BLaER1 (cell line): ENCODE measurements around the gene COQ10A.
"Not testable (repeated sequence)": the region's sequence is repeated elsewhere in the genome, so short reads cannot be mapped to it uniquely, and the experiment has no call there.

Experiments used
- H3K27ac ChIP-seq: shearing (Covaris generic); formaldehyde crosslinking; 2 replicates; pipeline ENCODE4 v1.8.1; 2022
- H3K27me3 ChIP-seq: shearing (Covaris generic); formaldehyde crosslinking; 2 replicates; pipeline ENCODE4 v1.8.1; 2022
- H3K36me3 ChIP-seq: shearing (Covaris generic); formaldehyde crosslinking; 2 replicates; pipeline ENCODE4 v1.8.1; 2022
- H3K4me1 ChIP-seq: shearing (Covaris generic); formaldehyde crosslinking; 2 replicates; pipeline ENCODE4 v1.8.1; 2022
- H3K4me2 ChIP-seq: shearing (Covaris generic); formaldehyde crosslinking; 2 replicates; pipeline ENCODE4 v1.8.1; 2022
- H3K4me3 ChIP-seq: shearing (Covaris generic); formaldehyde crosslinking; 2 replicates; pipeline ENCODE4 v1.8.1; 2022
- H3K9ac ChIP-seq: shearing (Covaris generic); formaldehyde crosslinking; 2 replicates; pipeline ENCODE4 v1.8.1; 2022
- H3K9me3 ChIP-seq: shearing (Covaris generic); formaldehyde crosslinking; 2 replicates; pipeline ENCODE4 v1.8.1; 2022
- H4K20me1 ChIP-seq: shearing (Covaris generic); formaldehyde crosslinking; 2 replicates; pipeline ENCODE4 v1.8.1; 2022
- Cebpa-rat ChIP-seq: shearing (Covaris generic); IDR thresholded peaks from 2 replicates; pipeline ENCODE4 v1.8.1; 2022

COQ10A gene

GRCh38 chr12:56267443-56268071, 815 bp downstream of the COQ10A start:
- Histone ChIP-seq H3K4me3 (peak overlapping the region; percentile 82), H3K36me3 (peaks cover 39% of the 10 kb centered on the region), H3K27me3 (no peaks in the 10 kb centered on the region), H3K27ac (peak overlapping the region; percentile 88), H3K4me1 (peaks cover 25% of the 10 kb centered on the region), H3K9me3 (no peaks in the 10 kb centered on the region), H4K20me1 (no peaks in the 10 kb centered on the region), H3K9ac (peak overlapping the region; percentile 85), H3K4me2 (peak overlapping the region; percentile 93)
- TF ChIP-seq Cebpa-rat: no peak

- no peak overlapping the region for H3K4me2 ChIP-seq
- no peak overlapping the region for H3K27ac ChIP-seq
- no peaks in the 10 kb centered on the region for H3K9me3 ChIP-seq
- no peaks in the 10 kb centered on the region for H3K27me3 ChIP-seq
- peaks cover 20% of the 10 kb centered on the region for H3K4me1 ChIP-seq
- H4K20me1 ChIP-seq: no peaks in the 10 kb centered on the region
- peaks cover 73% of the 10 kb centered on the region for H3K36me3 ChIP-seq
- no peak overlapping the region for H3K4me3 ChIP-seq
- no peak overlapping the region for H3K9ac ChIP-seq
- no peak for TF ChIP-seq Cebpa-rat
Observed at GRCh38 chr12:56271031-56271430, 4.3 kb downstream of the COQ10A start.

- H3K36me3 ChIP-seq: peaks cover 85% of the 10 kb centered on the region
- H3K27me3 ChIP-seq, H3K4me3 ChIP-seq: not testable (repeated sequence)
Observed at GRCh38 chr12:56272468-56272867, 5.7 kb downstream of the COQ10A start.

GRCh38 chr12:56274299-56274698, 7.6 kb downstream of the COQ10A start:
- H3K9me3 ChIP-seq: no peaks in the 10 kb centered on the region
- no peaks in the 10 kb centered on the region for H4K20me1 ChIP-seq
- peaks cover 97% of the 10 kb centered on the region for H3K36me3 ChIP-seq
- H3K4me2 ChIP-seq: no peak overlapping the region
- no peak overlapping the region for H3K9ac ChIP-seq
- TF ChIP-seq Cebpa-rat: no peak
- no peak overlapping the region for H3K27ac ChIP-seq
- H3K4me1 ChIP-seq: no peaks in the 10 kb centered on the region
- H3K4me3 ChIP-seq: no peak overlapping the region
- H3K27me3 ChIP-seq: no peaks in the 10 kb centered on the region

More at GRCh38 chr12:56272468-56272867, 5.7 kb downstream of the COQ10A start:
- not testable (repeated sequence) for H3K9me3 ChIP-seq, H3K9ac ChIP-seq, H3K27ac ChIP-seq, H4K20me1 ChIP-seq, H3K4me2 ChIP-seq
- peaks cover 12% of the 10 kb centered on the region for H3K4me1 ChIP-seq

GRCh38 chr12:56278905-56279304, 12.2 kb downstream of the COQ10A start:
- peaks cover 98% of the 10 kb centered on the region for H3K36me3 ChIP-seq
- H3K9me3 ChIP-seq: no peaks in the 10 kb centered on the region
- H3K27ac ChIP-seq: no peak overlapping the region
- H3K27me3 ChIP-seq: no peaks in the 10 kb centered on the region
- no peak for TF ChIP-seq Cebpa-rat
- no peaks in the 10 kb centered on the region for H4K20me1 ChIP-seq
- H3K4me1 ChIP-seq: no peaks in the 10 kb centered on the region
- H3K9ac ChIP-seq: no peak overlapping the region
- H3K4me2 ChIP-seq: no peak overlapping the region
- H3K4me3 ChIP-seq: no peak overlapping the region

GRCh38 chr12:56280849-56281248, 14.1 kb downstream of the COQ10A start:
- Histone ChIP-seq H3K36me3 (peaks cover 98% of the 10 kb centered on the region), H3K4me3 (no peak overlapping the region), H3K27me3 (no peaks in the 10 kb centered on the region), H3K9ac (no peak overlapping the region), H3K4me2 (no peak overlapping the region), H4K20me1 (peaks cover 10% of the 10 kb centered on the region; the same call in 1 of the 2 replicates), H3K4me1 (no peaks in the 10 kb centered on the region), H3K9me3 (no peaks in the 10 kb centered on the region), H3K27ac (no peak overlapping the region)
- no peak for TF ChIP-seq Cebpa-rat

- Histone ChIP-seq H3K9me3 (no peaks in the 10 kb centered on the region), H4K20me1 (peaks cover 22% of the 10 kb centered on the region), H3K27me3 (no peaks in the 10 kb centered on the region), H3K4me3 (no peak overlapping the region), H3K4me1 (no peaks in the 10 kb centered on the region), H3K4me2 (no peak overlapping the region), H3K36me3 (peaks cover 98% of the 10 kb centered on the region), H3K9ac (no peak overlapping the region), H3K27ac (no peak overlapping the region)
- TF ChIP-seq Cebpa-rat: no peak
Observed at GRCh38 chr12:56282030-56282429, 15.3 kb downstream of the COQ10A start.

GRCh38 chr12:56282579-56282978, 15.8 kb downstream of the COQ10A start:
- no peaks in the 10 kb centered on the region for H3K27me3 ChIP-seq
- H3K9me3 ChIP-seq: no peaks in the 10 kb centered on the region
- H3K4me2 ChIP-seq: no peak overlapping the region
- peaks cover 100% of the 10 kb centered on the region for H3K36me3 ChIP-seq
- H3K4me1 ChIP-seq: no peaks in the 10 kb centered on the region
- no peak for TF ChIP-seq Cebpa-rat
- no peak overlapping the region for H3K27ac ChIP-seq
- no peak overlapping the region for H3K9ac ChIP-seq
- H3K4me3 ChIP-seq: no peak overlapping the region
- H4K20me1 ChIP-seq: peaks cover 27% of the 10 kb centered on the region

GRCh38 chr12:56284263-56284662, 17.5 kb downstream of the COQ10A start:
- Histone ChIP-seq H3K36me3 (peaks cover 100% of the 10 kb centered on the region), H4K20me1 (peaks cover 44% of the 10 kb centered on the region)
- not testable (repeated sequence) for H3K27me3 ChIP-seq, H3K9me3 ChIP-seq, H3K9ac ChIP-seq, H3K4me3 ChIP-seq, H3K4me1 ChIP-seq, H3K27ac ChIP-seq, H3K4me2 ChIP-seq

- peaks cover 64% of the 10 kb centered on the region for H4K20me1 ChIP-seq
- H3K9ac ChIP-seq: no peak overlapping the region
- H3K4me1 ChIP-seq: no peaks in the 10 kb centered on the region
- no peak overlapping the region for H3K4me2 ChIP-seq
- no peaks in the 10 kb centered on the region for H3K9me3 ChIP-seq
- no peak overlapping the region for H3K4me3 ChIP-seq
- H3K27ac ChIP-seq: no peak overlapping the region
- H3K27me3 ChIP-seq: no peaks in the 10 kb centered on the region
- no peak for TF ChIP-seq Cebpa-rat
- H3K36me3 ChIP-seq: peaks cover 100% of the 10 kb centered on the region
Observed at GRCh38 chr12:56286044-56286830, 19.5 kb downstream of the COQ10A start.
